Stimulated activated CD8-positive, alpha-beta memory T cell treated with anti-CD3 and anti-CD28 coated beads, Interleukin-7, amount 100 ng/mL, for 48 hours (primary cell): ENCODE results near the gene NCAPG2.

ENCODE experiments used
- DNase-seq, 2 donors: peaks; one replicate each; pipeline ENCODE4 v3.0.0-alpha.2; 2020; ENCODE audit warnings: low read depth in 1 of 2; ENCODE audit errors: extremely low read depth in 1 of 2

Gene NCAPG2

DNA sequence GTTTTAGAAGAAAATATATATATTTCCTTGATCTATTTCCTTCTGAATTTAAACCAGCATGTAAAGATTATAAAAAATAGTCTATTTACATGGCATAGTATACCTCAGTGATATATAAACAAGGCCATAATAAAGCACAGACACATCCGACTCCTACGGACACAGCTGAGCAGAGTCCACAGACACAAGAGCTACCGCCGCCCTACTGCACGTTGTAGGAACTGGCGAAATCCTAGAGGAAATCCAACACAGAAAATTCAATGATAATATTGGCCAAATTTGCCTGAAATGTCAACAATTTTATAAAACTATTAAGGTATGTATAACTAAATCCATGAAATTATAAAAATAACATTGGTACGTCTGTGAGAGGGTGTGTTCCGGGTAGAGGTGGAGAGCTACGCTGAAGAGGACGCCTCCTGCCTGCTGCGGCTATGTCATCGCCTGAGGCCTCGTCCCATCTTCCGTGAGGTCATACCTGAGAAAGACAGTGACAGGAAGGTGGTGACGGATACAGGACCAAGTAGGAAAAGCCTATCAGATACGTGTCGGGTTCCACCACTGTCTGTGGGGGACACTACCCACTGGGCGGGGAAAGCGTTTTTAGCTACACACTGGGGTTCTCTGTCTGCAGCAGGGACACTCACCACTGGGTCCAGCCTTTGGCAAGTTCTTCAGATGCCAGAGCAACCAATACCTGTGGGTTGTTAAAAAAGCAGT, 29.3 kb upstream of the NCAPG2 start:
- DNase-seq: no peak

DNA sequence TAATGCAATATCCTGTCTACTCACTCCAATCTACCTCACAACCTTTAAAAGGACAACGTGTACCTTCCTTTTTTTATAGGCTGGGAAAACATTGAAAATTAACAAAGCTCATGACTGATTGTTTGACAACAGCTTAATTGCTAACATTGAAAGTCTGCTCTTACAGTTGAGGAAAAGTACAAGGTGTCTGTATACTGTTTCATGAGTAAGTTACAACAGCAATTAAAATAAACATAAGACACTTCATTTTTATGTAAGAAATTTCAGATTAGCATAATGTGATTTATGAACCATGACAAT, 28.6 kb upstream of the NCAPG2 start:
- no peak for DNase-seq

DNA sequence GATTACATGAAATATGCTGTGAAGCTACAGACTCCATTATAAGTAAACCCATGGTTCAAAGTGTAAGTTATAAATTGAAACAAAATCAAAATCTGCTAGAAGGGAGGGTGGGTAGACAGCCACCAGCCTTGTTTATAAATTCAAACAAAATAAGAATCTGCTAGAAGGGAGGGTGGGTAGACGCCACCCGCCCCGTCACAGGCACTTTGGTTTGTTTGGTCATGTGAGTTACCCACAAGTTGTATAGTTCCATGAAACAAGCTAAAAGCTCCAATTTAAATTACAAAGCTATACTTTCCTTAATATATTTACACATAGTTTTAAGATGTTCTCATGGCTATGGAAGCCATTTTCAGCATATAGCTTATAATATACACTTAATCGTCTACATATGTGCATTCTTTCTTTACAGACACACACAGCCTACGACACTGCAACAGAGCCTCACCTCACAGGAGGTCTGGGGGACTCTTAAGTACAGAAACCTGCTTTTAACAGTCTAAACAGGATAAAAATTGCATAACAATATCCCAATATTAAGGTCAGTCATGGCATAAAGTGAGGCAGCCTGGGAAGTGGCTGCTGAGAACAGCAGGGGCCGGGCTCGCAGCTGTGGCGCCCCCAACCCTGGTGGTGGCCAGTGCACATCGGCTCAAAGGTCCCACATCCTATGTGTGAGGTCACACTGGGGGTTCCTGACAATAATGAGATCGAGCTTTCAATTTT, 28.1 kb upstream of the NCAPG2 start:
- DNase-seq: no peak

DNA sequence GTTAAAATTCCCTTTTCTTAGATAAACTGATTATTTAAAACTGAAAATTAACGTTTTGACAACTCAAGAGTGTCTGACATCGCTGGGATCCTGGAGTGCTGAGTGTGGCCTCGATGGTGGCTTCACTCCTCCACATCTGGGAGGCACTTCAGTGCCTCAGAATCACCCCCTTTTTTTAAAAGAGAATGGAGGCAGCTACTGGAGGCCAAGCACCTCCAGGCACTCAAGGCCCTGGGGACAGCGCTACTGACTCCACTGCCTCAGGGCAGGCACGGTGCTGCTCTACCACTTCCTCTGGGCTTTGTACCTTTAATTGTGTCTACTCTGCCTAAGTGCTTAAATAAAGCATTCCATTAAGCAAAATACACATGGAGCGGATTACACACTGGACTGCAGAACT, 27.2 kb upstream of the NCAPG2 start:
- no peak for DNase-seq

DNA sequence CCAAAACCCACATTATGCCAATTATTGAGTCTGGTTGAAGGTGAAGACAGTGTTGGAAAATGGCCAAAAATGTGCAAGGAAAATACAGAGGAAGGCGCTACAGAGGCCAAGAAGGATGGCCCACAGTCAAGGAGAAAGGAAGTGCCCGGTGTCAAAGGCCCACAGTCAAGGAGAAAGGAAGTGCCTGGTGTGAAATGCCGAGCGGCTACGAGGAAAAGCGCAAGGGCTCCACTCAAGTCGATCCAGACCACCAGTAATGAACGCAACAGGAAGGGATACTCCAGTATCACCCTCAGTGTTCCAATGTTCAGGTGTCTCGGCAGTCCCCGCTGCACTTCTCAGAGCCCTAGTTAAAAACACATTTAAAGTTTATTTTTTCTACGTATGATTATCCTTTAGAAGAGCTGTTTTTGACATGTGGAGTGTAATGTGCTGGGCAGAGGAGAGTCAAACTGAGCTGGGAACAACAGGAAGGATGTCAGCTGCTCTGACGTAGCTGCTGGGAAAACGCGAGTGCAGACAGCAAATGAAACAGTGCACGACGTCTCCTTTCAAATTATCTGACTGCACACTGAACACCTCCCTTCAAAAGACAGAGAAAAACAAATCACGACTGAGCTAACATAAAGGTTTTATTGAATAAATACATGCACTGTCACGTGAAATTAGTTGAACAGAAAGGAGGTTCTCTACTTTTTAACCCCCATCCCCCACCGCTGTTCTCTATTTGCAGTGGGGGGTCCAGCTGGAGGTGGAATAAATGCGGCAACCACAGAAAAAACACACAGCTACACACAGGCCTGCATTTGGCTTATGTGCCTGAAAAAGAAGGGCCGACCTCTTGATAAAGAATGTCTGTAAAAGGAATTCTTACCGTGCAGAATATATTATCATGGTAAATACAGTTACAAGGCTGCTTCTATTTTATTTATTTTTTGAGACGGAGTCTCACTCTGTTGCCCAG, 26.1 kb upstream of the NCAPG2 start:
- no peak for DNase-seq

DNA sequence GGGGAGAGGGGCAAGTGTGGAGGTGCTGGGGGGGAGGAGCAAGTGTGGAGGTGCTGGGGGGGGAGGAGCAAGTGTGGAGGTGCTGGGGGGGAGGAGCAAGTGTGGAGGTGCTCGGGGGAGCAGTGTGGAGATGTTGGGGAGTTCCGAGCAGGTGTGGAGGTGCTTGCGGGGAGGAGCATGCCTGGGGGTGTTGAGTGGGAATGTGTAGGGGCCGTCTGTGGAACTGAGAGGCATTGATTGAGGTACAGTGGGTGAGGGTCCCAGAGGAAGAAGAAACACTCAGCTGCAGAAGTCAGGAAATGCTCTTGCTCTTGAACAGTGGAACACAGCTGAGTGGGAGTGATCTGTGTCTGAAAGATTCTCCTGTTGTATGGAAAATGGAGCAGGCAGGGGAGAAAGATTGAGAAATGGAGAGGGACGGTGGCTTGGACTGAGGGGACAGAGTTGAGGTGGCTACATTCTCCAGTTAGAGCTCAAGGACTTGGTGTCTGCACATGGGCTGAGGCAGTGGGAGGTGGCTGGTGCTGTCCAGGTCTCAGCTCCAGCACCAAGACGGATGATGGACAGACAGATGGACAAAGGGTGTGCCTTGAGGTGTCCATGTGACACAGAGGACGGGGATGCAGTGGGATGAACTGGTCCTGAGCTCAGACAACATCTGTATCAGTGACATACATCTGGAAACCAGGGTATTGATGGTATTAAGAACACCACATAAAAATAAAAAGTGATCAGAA, 25.2 kb upstream of the NCAPG2 start:
- DNase-seq: no peak

DNA sequence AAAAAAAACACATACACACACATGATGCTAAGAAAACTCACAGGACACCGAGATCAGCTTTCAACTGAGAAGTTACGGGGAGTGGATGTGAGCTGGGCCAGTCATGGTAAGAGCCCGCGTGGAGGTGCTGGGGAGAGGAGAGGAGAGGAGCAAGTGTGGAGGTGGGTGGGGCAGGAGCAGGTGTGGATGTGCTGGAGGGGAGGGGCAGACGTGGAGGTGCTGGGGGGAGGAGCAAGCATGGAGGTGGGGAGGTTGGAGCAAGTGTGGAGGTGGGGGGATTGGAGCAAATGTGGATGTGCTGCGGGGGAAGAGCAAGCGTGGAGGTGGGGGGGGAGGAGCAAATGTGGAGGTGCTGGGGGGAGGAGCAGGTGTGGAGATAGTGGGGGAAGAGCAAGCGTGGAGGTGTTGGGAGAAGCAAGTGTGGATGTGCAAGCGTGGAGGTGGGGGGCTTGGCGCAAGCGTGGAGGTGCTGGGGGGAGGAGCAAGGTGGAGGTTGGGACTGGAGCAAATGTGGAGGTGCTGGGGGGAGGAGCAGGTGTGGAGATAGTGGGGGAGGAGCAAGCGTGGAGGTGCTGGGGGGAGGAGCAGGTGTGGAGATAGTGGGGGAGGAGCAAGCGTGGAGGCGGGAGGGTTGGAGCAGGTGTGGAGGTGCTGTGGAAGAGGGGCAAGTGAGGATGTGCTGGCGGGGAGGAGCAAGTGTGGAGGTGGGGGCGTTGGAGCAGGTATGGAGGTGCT, 24.5 kb upstream of the NCAPG2 start:
- no peak for DNase-seq

DNA sequence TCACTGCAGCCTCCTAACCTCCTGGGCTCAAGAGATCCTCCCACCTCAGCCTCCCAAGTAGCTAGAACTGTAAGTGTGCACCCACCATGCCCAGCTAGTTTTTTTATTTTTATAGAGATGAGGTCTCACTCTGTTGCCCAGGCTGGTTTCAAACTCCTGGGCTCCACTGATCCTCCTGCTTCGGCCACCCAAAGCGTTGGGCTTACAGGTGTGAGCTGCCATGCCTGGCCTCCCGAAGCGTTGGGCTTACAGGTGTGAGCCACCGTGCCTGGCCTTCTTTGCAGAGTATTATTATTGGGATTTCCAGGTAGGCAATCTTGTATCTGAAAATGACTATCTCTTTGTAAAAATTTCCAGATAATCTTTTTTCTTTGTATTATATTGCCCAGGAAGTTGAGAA, 23.1 kb upstream of the NCAPG2 start:
- DNase-seq: no peak

DNA sequence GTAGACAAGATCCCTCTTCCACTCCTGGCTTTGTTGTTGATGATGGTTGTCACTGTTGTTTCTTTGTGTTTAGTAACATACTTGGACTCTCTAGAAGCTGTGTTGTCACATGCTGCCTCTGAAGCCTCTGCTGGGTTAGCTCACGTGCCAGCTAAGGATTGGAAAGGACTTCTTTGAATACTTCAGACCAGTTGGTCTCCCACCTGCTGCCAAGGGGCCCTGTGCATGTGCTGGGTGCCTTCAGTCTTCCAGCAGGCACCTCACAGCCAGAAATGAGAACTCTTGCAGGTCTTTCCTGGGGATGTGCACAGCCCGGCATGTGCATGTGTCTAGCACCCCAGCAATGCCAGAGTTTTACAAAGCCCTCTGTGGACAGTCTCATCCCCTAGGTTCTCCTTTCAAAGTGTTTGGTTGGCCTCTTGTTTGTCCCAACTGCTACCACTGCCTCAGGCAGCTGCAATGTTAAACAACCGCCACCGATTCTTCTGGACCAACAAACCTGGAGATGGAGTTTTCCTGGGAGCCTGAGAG, 21.7 kb upstream of the NCAPG2 start:
- no peak for DNase-seq

DNA sequence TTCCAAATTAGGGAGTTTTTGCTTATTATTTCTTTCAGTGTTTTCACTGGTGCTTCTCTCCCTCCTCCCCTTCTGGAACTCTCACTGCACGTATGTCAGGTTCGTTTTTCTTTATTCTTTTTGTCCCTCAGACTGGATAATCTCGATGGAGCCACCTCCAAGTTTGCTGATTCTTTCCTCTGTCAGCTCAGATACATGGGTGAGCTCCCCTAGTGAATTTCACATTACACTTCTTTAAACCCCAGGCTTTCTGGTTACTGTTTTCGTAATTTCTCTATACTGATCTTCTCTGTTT, 20.8 kb upstream of the NCAPG2 start:
- DNase-seq: no peak

DNA sequence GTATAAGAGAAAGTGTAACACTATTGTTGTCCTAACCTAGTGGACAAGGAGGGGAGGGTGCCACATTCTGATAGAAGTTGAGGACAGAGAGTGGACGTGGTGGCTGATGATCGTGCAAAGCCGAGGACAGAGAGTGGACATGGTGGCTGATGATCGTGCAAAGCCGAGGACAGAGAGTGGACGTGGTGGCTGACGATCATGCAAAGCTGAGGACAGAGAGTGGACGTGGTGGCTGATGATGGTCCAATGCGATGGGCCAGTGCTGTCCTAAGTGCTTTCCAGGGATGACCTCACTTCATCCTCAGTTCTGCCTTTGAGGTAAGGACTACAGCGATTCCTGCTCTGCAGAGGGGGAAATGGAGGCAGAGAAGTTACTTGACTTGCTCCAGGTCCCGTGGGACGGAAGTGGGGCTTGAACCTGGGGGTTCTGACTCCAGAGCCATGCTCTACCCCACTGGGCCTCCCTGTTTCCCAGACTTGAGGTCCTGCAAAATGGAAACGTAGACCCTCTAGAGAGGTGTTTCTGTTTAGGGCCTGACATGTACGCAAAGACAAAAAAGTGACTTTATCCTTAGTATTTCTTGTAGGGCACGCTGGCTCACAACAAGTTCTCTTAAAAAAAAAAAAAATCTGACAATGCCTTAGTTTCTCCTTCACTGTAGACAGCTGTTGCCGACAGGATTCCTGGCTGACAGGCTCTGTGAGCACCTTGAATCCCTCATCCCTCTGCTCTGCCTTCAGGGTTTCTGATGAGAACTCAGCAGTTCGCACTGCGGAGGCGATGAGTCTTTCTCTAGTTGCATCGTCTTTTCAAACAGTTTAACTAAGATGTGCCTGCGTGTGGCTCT, 20.3 kb upstream of the NCAPG2 start:
- no peak for DNase-seq

DNA sequence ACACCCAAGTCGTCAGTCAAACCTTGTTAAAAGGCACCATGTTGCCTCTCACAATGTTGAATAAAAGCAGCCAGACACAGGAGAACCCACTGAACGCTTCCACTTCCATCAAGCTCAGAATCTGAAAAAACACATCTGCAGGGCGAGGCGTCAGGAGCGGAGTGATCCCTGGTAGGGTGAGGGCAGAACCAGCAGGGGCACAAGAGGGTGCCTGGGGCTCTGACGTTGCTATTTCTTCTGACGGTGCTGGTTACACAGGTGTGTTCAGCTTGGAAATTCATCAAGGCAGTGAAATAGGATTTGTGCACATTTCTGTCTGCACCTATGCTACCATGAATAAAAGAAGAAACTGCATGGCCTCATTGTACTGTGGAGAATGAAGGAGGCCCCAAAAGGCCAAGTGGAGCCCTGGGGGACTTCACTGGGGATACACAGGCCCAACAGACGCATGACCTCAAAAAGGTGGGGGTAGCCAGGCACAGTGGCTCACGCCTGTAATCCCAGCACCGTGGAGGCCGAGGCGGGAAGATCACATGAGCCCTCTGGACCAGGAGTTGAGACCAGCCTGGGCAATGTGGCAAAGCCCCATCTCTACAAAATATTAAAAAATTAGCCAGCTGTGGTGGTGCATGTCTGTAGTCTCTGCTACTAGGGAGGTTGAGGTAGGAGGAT, 19.2 kb upstream of the NCAPG2 start:
- no peak for DNase-seq

DNA sequence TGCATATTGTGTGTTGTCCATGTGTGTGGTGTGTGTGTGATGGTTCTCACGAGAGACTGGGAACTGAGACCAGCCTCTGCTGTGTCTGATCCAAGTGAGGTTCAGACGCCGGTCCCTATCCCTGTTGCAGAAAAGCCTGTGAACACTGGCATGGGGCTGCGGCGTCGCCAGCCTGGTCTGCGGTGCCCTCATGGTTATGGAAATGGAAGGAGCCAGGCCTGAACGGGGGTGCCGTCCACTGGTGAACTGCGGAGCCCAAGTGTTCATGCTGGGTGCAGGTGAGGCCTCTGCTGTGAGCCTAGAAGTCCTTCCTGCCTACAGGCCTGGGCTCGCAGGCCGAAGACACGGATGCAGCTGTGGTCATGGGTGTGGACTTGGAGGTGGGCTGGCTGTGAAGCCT, 18.7 kb upstream of the NCAPG2 start:
- no peak for DNase-seq

DNA sequence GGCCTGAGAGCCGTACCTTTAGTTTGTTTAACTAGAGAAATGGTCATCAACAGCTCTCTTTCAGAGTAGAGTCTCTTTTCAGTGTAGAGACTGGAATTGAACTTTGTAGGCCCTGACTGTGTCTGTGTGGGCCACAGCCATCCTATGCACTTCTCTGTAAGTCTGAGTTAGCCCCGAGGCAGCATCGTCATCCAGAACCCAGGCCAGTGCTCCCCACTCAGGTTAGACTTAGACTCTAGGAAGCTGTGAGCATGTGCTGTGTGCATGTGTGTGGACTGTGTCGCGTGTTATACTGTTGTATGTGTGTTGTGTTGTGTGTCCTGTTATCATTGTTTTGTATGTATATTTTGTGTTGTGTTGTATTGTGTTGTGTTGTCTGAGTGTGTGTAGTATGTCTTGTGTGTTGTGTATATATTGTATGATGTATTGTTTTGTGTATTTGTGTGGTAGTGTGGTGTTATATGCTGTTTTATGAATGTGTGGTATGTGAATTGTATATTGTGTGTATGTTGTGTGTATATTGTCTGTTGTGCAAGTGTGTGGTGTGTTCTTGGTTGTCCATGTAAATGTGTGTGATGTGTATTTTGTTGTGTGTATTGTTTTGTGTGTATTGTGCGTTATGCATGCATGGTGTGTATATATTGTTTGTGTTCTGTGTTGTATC, 18.1 kb upstream of the NCAPG2 start:
- no peak for DNase-seq

DNA sequence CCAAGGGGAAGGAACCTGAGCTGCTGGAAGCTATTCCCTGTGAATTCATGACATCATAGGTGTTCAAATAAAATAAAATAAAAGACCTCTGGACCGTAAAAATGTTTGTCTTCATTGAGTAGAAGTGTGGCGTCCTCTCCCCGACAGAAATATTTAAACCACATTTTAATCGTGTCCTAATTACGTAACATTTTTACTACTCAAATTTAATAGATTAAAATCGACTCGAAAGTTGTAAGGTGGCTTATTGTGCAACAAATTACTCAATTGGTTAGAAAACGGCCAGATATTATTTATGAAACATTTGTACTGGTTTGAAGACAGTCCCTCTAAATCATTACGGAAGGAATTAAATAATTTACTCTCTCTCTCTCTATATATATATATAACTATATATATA, 15.5 kb upstream of the NCAPG2 start:
- DNase-seq: no peak

DNA sequence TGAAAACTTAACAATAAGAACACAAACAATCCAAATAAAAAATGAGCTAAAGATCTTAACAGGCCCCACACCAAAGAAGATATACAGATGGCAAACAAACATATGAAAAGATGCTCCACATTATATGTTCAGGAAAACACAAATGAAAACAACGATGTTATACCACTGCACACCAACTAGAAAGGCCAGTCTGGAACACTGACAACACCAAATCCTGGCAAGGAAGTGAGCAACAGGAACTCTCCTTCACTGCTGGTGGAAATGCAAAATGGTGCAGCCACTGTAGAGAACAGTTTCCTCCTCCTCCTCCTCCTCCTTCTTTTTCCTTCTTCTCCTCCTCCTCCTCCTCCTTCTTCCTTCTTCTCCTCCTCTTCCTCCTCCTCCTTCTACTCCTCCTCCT, 12.2 kb upstream of the NCAPG2 start:
- no peak for DNase-seq

DNA sequence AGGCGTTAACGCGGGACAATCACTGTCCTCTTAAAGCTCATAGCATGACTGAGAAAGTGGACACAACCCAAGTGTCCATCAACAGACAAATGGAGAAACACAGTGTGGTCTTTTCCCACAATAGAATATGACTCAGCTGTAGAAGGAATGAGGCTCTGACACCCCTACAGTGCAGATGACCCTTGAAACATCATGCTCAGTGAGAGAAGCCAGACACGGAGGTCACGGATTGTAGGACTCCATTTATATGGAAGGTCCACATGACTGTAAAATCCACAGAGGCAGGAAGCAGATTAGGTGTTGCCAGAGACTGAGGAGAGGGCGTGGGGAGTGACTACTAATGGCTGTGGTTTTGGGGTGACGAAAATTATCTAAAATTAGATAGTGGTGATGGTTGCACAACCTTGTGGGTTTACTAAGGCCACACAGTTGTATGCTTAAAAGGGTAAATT, 6.1 kb upstream of the NCAPG2 start:
- DNase-seq: no peak

DNA sequence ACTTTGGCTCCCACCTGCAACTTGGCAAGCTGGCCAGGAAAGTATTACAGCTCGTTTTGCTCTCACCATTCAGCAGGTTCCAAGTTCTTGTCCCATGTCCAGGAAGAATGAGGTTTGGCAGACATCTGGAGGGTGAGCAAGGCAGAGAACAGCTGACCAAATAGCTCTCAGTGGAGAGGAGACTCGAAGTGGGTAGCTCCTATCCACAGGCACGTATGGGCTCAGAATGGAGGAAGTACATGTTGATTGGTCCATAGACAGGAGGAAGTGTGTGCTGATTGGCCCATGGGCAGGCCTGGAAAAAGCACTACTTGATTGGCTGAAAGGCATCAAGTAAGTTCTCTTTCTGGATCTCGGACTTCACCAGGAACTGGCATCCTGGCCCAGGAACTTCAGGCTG, 3.0 kb upstream of the NCAPG2 start:
- no peak for DNase-seq
